HL-60 (cell line): ENCODE measurements around the gene ZBTB47.

Experiments
- GABPA ChIP-seq: IDR thresholded peaks from 2 replicates; pipeline ENCODE4 v1.6.1; 2012; ENCODE audit warnings: low read depth
- POLR2AphosphoS5 ChIP-seq: IDR thresholded peaks from 2 replicates; pipeline ENCODE4 v1.6.1; 2012; ENCODE audit warnings: low read depth
- REST ChIP-seq: IDR thresholded peaks from 2 replicates; pipeline ENCODE4 v1.6.1; 2012; ENCODE audit warnings: low read depth; ENCODE audit not compliant: insufficient replicate concordance
- TF ChIP-seq, protein P1 (sequence below): IDR thresholded peaks from one replicate; pipeline ENCODE4 v1.5.1; 2011; ENCODE audit warnings: low read length, control low read depth, inconsistent platforms; ENCODE audit not compliant: insufficient read depth

DNA sequence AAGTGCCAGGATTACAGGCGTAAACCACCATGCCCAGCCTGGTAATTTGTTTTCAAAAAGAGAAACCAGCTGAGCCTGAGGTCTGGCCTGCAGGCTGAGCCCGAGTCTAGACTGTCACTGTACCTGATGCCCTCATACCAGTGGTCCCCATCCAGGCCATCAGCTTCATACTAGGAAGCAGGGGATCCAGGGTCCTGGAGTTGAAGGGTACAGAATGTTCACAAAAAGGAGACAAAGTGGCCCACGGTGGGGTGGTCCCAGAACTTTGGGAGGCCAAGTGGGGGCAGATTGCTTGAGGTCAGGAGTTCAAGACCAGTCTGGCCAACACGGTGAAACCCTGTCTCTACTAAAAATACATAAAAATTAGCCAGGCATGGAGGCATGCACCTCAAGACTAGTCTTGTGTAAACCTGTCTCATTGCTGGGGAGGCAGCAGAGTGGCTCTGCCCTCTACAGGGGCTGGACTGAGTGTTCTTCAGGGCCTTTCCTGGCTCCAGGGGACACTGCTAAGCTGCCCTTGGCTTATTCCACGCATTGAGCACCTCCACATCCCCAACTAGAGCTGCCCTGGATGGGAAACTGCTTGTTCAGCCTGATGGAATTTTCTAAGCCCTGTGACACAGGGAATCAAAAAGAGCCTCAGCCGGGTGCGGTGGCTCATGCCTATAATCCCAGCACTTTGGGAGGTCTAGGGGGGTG, 57.0 kb downstream of the ZBTB47 start:
- TF ChIP-seq, protein P1, sequence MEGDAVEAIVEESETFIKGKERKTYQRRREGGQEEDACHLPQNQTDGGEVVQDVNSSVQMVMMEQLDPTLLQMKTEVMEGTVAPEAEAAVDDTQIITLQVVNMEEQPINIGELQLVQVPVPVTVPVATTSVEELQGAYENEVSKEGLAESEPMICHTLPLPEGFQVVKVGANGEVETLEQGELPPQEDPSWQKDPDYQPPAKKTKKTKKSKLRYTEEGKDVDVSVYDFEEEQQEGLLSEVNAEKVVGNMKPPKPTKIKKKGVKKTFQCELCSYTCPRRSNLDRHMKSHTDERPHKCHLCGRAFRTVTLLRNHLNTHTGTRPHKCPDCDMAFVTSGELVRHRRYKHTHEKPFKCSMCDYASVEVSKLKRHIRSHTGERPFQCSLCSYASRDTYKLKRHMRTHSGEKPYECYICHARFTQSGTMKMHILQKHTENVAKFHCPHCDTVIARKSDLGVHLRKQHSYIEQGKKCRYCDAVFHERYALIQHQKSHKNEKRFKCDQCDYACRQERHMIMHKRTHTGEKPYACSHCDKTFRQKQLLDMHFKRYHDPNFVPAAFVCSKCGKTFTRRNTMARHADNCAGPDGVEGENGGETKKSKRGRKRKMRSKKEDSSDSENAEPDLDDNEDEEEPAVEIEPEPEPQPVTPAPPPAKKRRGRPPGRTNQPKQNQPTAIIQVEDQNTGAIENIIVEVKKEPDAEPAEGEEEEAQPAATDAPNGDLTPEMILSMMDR: no peak
- TF ChIP-seq GABPA (no peak), POLR2AphosphoS5 (no peak), REST (no peak)
